HL-60 (cell line): ENCODE data around the gene CLEC4D.
"Not testable (repeated sequence)": the region's sequence is repeated elsewhere in the genome, so short reads cannot be mapped to it uniquely, and the experiment has no call there.

ENCODE experiments used
- DNase-seq, 2 experiments: peaks; one replicate each; pipeline ENCODE4 v3.0.0-alpha.2; 2010 to 2020; ENCODE audit warnings: low read depth in 1 of 2, low spot score in 1 of 2
- H3K27ac ChIP-seq: fragments of 250-450 bp; sonication (Bioruptor Pico); replicated peaks from 2 replicates; pipeline ENCODE4 v1.5.1; 2020; ENCODE audit warnings: mild to moderate bottlenecking, moderate library complexity
- H3K27me3 ChIP-seq: fragments of 250-450 bp; sonication (Bioruptor Pico); 2 replicates; pipeline ENCODE4 v1.5.1; 2021; ENCODE audit warnings: mild to moderate bottlenecking, moderate library complexity; ENCODE audit not compliant: insufficient read depth, poor library complexity, severe bottlenecking
- H3K4me3 ChIP-seq: replicated peaks from 2 replicates; pipeline ENCODE4 v1.5.1; 2011; ENCODE audit warnings: mild to moderate bottlenecking, control low read depth, low read length; ENCODE audit not compliant: insufficient read depth
- CTCF ChIP-seq: IDR thresholded peaks from one replicate; pipeline ENCODE4 v1.5.1; 2011; ENCODE audit warnings: low read length, control low read depth, inconsistent platforms; ENCODE audit not compliant: insufficient read depth
- GABPA ChIP-seq: IDR thresholded peaks from 2 replicates; pipeline ENCODE4 v1.6.1; 2012; ENCODE audit warnings: low read depth
- POLR2AphosphoS5 ChIP-seq: IDR thresholded peaks from 2 replicates; pipeline ENCODE4 v1.6.1; 2012; ENCODE audit warnings: low read depth
- REST ChIP-seq: IDR thresholded peaks from 2 replicates; pipeline ENCODE4 v1.6.1; 2012; ENCODE audit warnings: low read depth; ENCODE audit not compliant: insufficient replicate concordance
- SPI1 ChIP-seq: IDR thresholded peaks from 2 replicates; pipeline ENCODE4 v1.6.1; 2012; ENCODE audit warnings: low read depth, mild to moderate bottlenecking, borderline replicate concordance

Gene CLEC4D

GRCh38 chr12:8527250-8528130 lies 14.2 kb downstream of the CLEC4D start:
- TF ChIP-seq REST = no peak
- Histone ChIP-seq H3K27me3 (no peaks in the 10 kb centered on the region), H3K27ac (no peak overlapping the region), H3K4me3 (no peak overlapping the region)
- no peak for DNase-seq

GRCh38 chr12:8532045-8532444 lies 18.7 kb downstream of the CLEC4D start:
- Histone ChIP-seq H3K27ac (no peak overlapping the region), H3K27me3 (no peaks in the 10 kb centered on the region)

GRCh38 chr12:8537820-8538219 lies 24.5 kb downstream of the CLEC4D start:
- H3K27me3 ChIP-seq, H3K4me3 ChIP-seq, H3K27ac ChIP-seq: not testable (repeated sequence)
- peak in 1 of 2 experiments; percentile 38 for DNase-seq
- TF ChIP-seq POLR2AphosphoS5 = peak; percentile 59; the same call in 1 of the 2 replicates
- peak; percentile 12 for TF ChIP-seq CTCF

More at GRCh38 chr12:8532045-8532444, 18.7 kb downstream of the CLEC4D start:
- peak; percentile 76 for TF ChIP-seq SPI1
- no peak for TF ChIP-seq GABPA
- H3K4me3 ChIP-seq = no peak overlapping the region
- peak in 1 of 2 experiments; percentile 28 for DNase-seq

- peak; percentile 4 to 23 for DNase-seq
- not testable (repeated sequence) for H3K27ac ChIP-seq, H3K27me3 ChIP-seq
- TF ChIP-seq SPI1 = 0 out of 2 replicates have a peak, but pooled peaks have one; percentile 2
- H3K4me3 ChIP-seq = peak within 1 kb of the TSS; percentile 25
Measured at GRCh38 chr12:8540831-8541230, 27.5 kb downstream of the CLEC4D start, which contains the start of gene CLEC4E. Gene CLEC4E (minus strand): TSS chr12:8540905. CDS start chr12:8540797, 108 bp downstream.

- H3K27ac ChIP-seq = no peak overlapping the region
- H3K4me3 ChIP-seq = no peak overlapping the region
- H3K27me3 ChIP-seq = no peaks in the 10 kb centered on the region
- no peak for DNase-seq
- no peak for TF ChIP-seq REST
- TF ChIP-seq GABPA = no peak
- TF ChIP-seq CTCF = no peak
- no peak for TF ChIP-seq POLR2AphosphoS5
- no peak for TF ChIP-seq SPI1
Measured at GRCh38 chr12:8541562-8541961, 28.3 kb downstream of the CLEC4D start.
